PC-3 (cell line): ENCODE results near the gene ALDH2. TPM values are rescaled to one million over a fixed set of nuclear protein-coding genes. Genes with fewer than 3 reads are reported as not detected.

Source experiments
- ATAC-seq: fragments of 200-7000 bp; cut with Tn5 transposase; 2 replicates; pipeline ENCODE4 v1.9.1; 2020; ENCODE audit warnings: mild to moderate bottlenecking, moderate library complexity
- BruUV-seq: library from RNA; stranded (reverse); fragments of 400-500 nt; replicated peaks from 2 replicates; lab custom pipeline; 2021; lab: Mats Ljungman, UMichigan
- CTCF ChIA-PET: fragments of 300-600 bp; sonication (Branson Sonifier 250); formaldehyde crosslinking; loops from one replicate; lab custom pipeline; 2022; ENCODE audit warnings: antibody characterized with exemption; lab: Charles Lee
- POLR2A ChIA-PET: fragments of 300-600 bp; sonication (Branson Sonifier 250); formaldehyde crosslinking; loops from one replicate; lab custom pipeline; 2022; ENCODE audit warnings: antibody characterized with exemption; ENCODE audit not compliant: unreplicated experiment; lab: Charles Lee
- DNase-seq: peaks from one replicate; pipeline ENCODE4 v3.0.0-alpha.2; 2015
- H2AFZ ChIP-seq: fragments of 300-600 bp; sonication (generic); 2 replicates; pipeline ENCODE4 v1.6.0; 2016; ENCODE audit warnings: antibody characterized with exemption, low read length
- H3F3A ChIP-seq: fragments of 300-600 bp; sonication (generic); one replicate; pipeline ENCODE4 v1.6.0; 2017; ENCODE audit warnings: antibody characterized with exemption, low read length, control low read depth, mild to moderate bottlenecking; ENCODE audit not compliant: unreplicated experiment
- H3K27ac ChIP-seq: fragments of 300-600 bp; sonication (generic); 2 replicates; pipeline ENCODE4 v1.5.1; 2016; ENCODE audit warnings: mild to moderate bottlenecking, low read length
- H3K27me3 ChIP-seq: fragments of 300-600 bp; sonication (generic); 2 replicates; pipeline ENCODE4 v1.6.1; 2016; ENCODE audit warnings: low read length, mixed read lengths
- H3K36me3 ChIP-seq: fragments of 300-600 bp; sonication (generic); 2 replicates; pipeline ENCODE4 v1.6.1; 2016; ENCODE audit warnings: low read depth, mixed run types, low read length, mixed read lengths
- H3K4me1 ChIP-seq: fragments of 300-600 bp; sonication (generic); 2 replicates; pipeline ENCODE4 v1.5.1; 2016; ENCODE audit warnings: low read length; ENCODE audit not compliant: insufficient read depth
- H3K4me2 ChIP-seq: fragments of 300-600 bp; sonication (generic); 2 replicates; pipeline ENCODE4 v1.6.0; 2016; ENCODE audit warnings: low read length
- H3K4me3 ChIP-seq: fragments of 300-600 bp; sonication (generic); 2 replicates; pipeline ENCODE4 v1.5.1; 2016; ENCODE audit warnings: mild to moderate bottlenecking, low read length, mixed read lengths
- H3K79me2 ChIP-seq: fragments of 300-600 bp; sonication (generic); 2 replicates; pipeline ENCODE4 v1.6.1; 2017; ENCODE audit warnings: low read length, mixed read lengths
- H3K9ac ChIP-seq: fragments of 300-600 bp; sonication (generic); 2 replicates; pipeline ENCODE4 v1.6.0; 2016; ENCODE audit warnings: mild to moderate bottlenecking, low read length
- H3K9me2 ChIP-seq: fragments of 300-600 bp; sonication (generic); replicated peaks from 2 replicates; pipeline ENCODE4 v1.6.1; 2016; ENCODE audit warnings: mixed run types, low read length, mixed read lengths
- H3K9me3 ChIP-seq: fragments of 300-600 bp; sonication (generic); 2 replicates; pipeline ENCODE4 v1.6.1; 2016; ENCODE audit warnings: low read length, mixed read lengths
- H4K20me1 ChIP-seq: fragments of 300-600 bp; sonication (generic); 2 replicates; pipeline ENCODE4 v1.6.1; 2016; ENCODE audit warnings: low read length, mixed read lengths
- EZH2 ChIP-seq: fragments of 300-600 bp; sonication (generic); IDR thresholded peaks from one replicate; pipeline ENCODE4 v1.6.1; 2017; ENCODE audit warnings: antibody characterized with exemption, mild to moderate bottlenecking, low read length; ENCODE audit not compliant: unreplicated experiment
- EZH2phosphoT487 ChIP-seq: fragments of 300-600 bp; sonication (generic); IDR thresholded peaks from 2 replicates; pipeline ENCODE4 v1.6.1; 2018; ENCODE audit warnings: mild to moderate bottlenecking, antibody characterized with exemption, low read length, borderline replicate concordance
- intact Hi-C: fragments of 100-400 bp; cut with micrococcal nuclease; formaldehyde crosslinking; loops from 2 replicates; pipeline ENCODE4 v1.9.0; 2023
- total RNA-seq: library from RNA; depleted of rRNA; stranded (reverse); fragments of >200 nt; gene quantifications from 2 replicates; pipeline ENCODE4 v1.2.3, GENCODE V29; 2014
- TF ChIP-seq, protein P1 (sequence below): fragments of 300-600 bp; sonication (generic); conservative IDR thresholded peaks from 2 replicates; pipeline ENCODE4 v1.5.1; 2017; ENCODE audit warnings: antibody characterized with exemption, low read depth, mild to moderate bottlenecking, low read length

The ALDH2 gene
- total RNA-seq, 1 experiment from 2014 or later, result 2.0 TPM

- Histone ChIP-seq H3K9me2 (no peaks in the 10 kb centered on the region), H3K36me3 (no peaks in the 10 kb centered on the region; the same call in 1 of the 2 replicates), H3K27ac (peak within 1 kb of the TSS; percentile 67), H3K9me3 (no peaks in the 10 kb centered on the region), H2AFZ (peak within 1 kb of the TSS; percentile 75), H3K27me3 (no peaks in the 10 kb centered on the region), H3K9ac (peak within 1 kb of the TSS; percentile 96), H3K4me3 (peak within 1 kb of the TSS; percentile 74), H3K79me2 (peaks cover 69% of the 10 kb centered on the region), H3F3A (no peaks in the 10 kb centered on the region), H4K20me1 (0 out of 2 replicates have a peak, but pooled peaks cover 6% of the 10 kb centered on the region), H3K4me1 (peaks cover 24% of the 10 kb centered on the region), H3K4me2 (peak within 1 kb of the TSS; percentile 89)
- no peak for TF ChIP-seq EZH2phosphoT487
- TF ChIP-seq, protein P1, sequence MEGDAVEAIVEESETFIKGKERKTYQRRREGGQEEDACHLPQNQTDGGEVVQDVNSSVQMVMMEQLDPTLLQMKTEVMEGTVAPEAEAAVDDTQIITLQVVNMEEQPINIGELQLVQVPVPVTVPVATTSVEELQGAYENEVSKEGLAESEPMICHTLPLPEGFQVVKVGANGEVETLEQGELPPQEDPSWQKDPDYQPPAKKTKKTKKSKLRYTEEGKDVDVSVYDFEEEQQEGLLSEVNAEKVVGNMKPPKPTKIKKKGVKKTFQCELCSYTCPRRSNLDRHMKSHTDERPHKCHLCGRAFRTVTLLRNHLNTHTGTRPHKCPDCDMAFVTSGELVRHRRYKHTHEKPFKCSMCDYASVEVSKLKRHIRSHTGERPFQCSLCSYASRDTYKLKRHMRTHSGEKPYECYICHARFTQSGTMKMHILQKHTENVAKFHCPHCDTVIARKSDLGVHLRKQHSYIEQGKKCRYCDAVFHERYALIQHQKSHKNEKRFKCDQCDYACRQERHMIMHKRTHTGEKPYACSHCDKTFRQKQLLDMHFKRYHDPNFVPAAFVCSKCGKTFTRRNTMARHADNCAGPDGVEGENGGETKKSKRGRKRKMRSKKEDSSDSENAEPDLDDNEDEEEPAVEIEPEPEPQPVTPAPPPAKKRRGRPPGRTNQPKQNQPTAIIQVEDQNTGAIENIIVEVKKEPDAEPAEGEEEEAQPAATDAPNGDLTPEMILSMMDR, result no peak
- peak; percentile 78 for ATAC-seq
- peak; percentile 99 for DNase-seq
- ChIA-PET POLR2A (interaction anchor here (0.6 to 0.7 kb wide), 4 partner anchors 23 to 1340 kb away, joined by 3 to 6 read pairs (median 3); no protein-coding TSS in a partner anchor), CTCF (no interaction called here)
- intact Hi-C loops, result loop anchor here (1.0 to 5.0 kb wide), 2 partner anchors 8 to 170 kb away; partner anchors contain the start of genes ERP29 and TMEM116
- BruUV-seq, result no TSS peak
Measured at GRCh38 chr12:111841750-111842555, 75.2 kb downstream of the ALDH2 start, which contains the start of gene MAPKAPK5. MAPKAPK5 (plus strand) TSS chr12:111842228; CDS start chr12:111842734, 506 bp downstream.

DNA sequence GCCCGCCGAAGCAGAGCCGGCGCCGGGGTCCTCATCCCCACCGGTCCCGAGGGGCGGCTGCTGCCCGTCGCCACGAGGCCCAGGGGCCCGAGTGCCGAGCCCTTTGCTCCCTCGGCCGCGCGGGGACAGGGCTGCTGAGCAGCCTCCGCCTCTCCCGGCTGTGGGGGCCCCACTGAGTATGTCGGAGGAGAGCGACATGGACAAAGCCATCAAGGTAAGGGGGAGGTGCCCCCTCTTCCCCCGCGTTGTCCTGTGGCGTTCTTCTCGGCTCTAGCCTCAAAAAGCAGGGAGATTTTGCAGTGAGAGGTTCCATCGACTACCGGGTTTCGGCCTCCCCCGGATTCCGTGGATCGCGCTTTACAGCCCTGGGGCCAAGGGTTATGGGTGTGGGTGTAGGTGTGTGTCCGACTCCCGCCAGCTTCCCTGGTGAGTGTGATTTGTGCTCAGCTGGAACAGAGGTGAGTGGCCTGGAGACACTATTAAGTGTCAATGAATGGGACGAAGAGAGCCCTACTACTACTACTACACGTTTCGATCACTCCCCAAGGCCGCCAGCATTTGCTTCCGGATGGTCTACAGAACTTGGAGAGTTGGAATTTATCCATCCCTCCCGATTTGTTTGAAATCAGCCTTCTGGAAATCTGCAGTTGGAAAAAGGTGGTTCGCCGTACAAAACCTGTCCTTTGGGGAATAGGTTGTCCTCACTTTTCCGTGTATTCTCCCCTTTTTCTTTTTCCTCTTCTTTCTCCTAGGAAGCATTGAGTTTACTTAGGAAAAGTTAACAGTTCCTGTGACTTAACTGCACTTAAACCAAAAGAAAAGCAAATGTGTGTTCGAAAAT, 76.0 kb downstream of the ALDH2 start:
- intact Hi-C loops, result loop anchor here (1.0 to 5.0 kb wide), 2 partner anchors 8 to 170 kb away; partner anchors contain the start of genes ERP29 and TMEM116
- Histone ChIP-seq H3K27ac (peak overlapping the region; percentile 67), H3K9ac (peak overlapping the region; percentile 96), H3K79me2 (peaks cover 78% of the 10 kb centered on the region), H3K9me3 (no peaks in the 10 kb centered on the region), H3K9me2 (no peaks in the 10 kb centered on the region), H3K4me3 (peak overlapping the region; percentile 74), H3K4me2 (peak overlapping the region; percentile 89), H3K36me3 (peaks cover 3% of the 10 kb centered on the region), H4K20me1 (0 out of 2 replicates have a peak, but pooled peaks cover 6% of the 10 kb centered on the region), H3K4me1 (peaks cover 24% of the 10 kb centered on the region), H2AFZ (peak overlapping the region; percentile 75), H3F3A (no peaks in the 10 kb centered on the region), H3K27me3 (no peaks in the 10 kb centered on the region)
- ATAC-seq, result peak; percentile 19
- CTCF ChIA-PET, result no interaction called here
- BruUV-seq, result TSS peak; percentile 55
- peak; percentile 15 for DNase-seq
- no peak for TF ChIP-seq EZH2
- TF ChIP-seq, protein P1, result no peak
- no peak for TF ChIP-seq EZH2phosphoT487
- POLR2A ChIA-PET, result interaction anchor here (0.6 kb wide), 1 partner anchor 1339 kb away, joined by 6 read pairs; no protein-coding TSS in a partner anchor
